OCI-LY3 (cell line): ENCODE data around the gene ALG1L2.
"Not testable (repeated sequence)": the region's sequence is repeated elsewhere in the genome, so short reads cannot be mapped to it uniquely, and the experiment has no call there.

Experiments used
- H2AFZ ChIP-seq: fragments of 200-600, 300-600 bp; shearing (Covaris generic); 2 replicates; pipeline ENCODE4 v1.6.0; 2014; ENCODE audit warnings: antibody characterized with exemption, low read depth, low read length
- H3K27ac ChIP-seq: fragments of 200-600, 300-600 bp; sonication (generic); 2 replicates; pipeline ENCODE4 v1.5.1; 2014; ENCODE audit warnings: mild to moderate bottlenecking, low read length, moderate library complexity, mixed read lengths
- H3K27me3 ChIP-seq: fragments of 200-600, 300-600 bp; sonication (generic); 2 replicates; pipeline ENCODE4 v1.6.1; 2014; ENCODE audit warnings: low read depth, low read length, mixed read lengths
- H3K36me3 ChIP-seq: fragments of 200-600, 300-600 bp; sonication (generic); replicated peaks from 2 replicates; pipeline ENCODE3; 2014; ENCODE audit warnings: low read depth, low read length, mixed read lengths
- H3K4me1 ChIP-seq: fragments of 300-600, 200-600 bp; sonication (generic); 2 replicates; pipeline ENCODE4 v1.6.1; 2014; ENCODE audit warnings: low read length, mixed read lengths
- H3K4me2 ChIP-seq: fragments of 200-600, 300-600 bp; sonication (generic); 2 replicates; pipeline ENCODE4 v1.6.1; 2014; ENCODE audit warnings: low read length, mixed read lengths
- H3K4me3 ChIP-seq: fragments of 300-600, 200-600 bp; sonication (generic); 2 replicates; pipeline ENCODE4 v1.5.1; 2014; ENCODE audit warnings: antibody characterized with exemption, mild to moderate bottlenecking, low read length, moderate library complexity
- H3K79me2 ChIP-seq: fragments of 300-600, 200-600 bp; shearing (Covaris generic); 2 replicates; pipeline ENCODE4 v1.6.1; 2014; ENCODE audit warnings: mild to moderate bottlenecking, low read length, mixed read lengths
- H3K9ac ChIP-seq: fragments of 300-600, 200-600 bp; shearing (Covaris generic); 2 replicates; pipeline ENCODE4 v1.6.0; 2014; ENCODE audit warnings: mild to moderate bottlenecking, low read length, moderate library complexity
- H3K9me3 ChIP-seq: fragments of 200-600, 300-600 bp; shearing (Covaris generic); 2 replicates; pipeline ENCODE4 v1.6.1; 2014; ENCODE audit warnings: low read length, mixed read lengths; ENCODE audit not compliant: insufficient read depth
- H4K20me1 ChIP-seq: fragments of 200-600, 300-600 bp; sonication (generic); 2 replicates; pipeline ENCODE4 v1.6.1; 2016; ENCODE audit warnings: low read length, mixed read lengths; ENCODE audit not compliant: insufficient read depth
- CTCF ChIP-seq: fragments of 200-600, 300-600 bp; sonication (generic); IDR thresholded peaks from 2 replicates; pipeline ENCODE4 v1.5.1; 2014; ENCODE audit warnings: antibody characterized with exemption, low read length, low read depth
- EZH2phosphoT487 ChIP-seq: fragments of 200-600 bp; shearing (Covaris generic); IDR thresholded peaks from 2 replicates; pipeline ENCODE4 v1.6.1; 2018; ENCODE audit warnings: antibody characterized with exemption, mixed run types, low read depth

ALG1L2 gene

DNA sequence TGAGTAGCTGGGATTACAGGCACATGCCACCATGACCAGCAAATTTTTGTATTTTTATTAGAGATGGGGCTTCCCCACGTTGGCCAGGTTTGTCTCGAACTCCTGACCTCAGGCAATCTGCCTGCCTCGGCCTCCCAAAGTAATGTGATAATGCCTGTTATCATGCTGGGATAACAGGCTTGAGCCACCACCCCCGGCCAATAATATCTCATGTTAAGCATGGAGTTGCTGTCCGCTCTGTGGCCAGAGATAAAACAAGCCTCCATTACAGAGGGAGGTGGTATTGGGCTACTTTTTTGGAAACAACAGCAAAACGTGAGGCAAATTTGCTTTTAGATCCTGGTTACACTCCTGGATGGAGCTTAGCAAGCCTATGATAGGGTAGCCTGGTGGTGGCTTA lies 32.9 kb upstream of the ALG1L2 start:
- no peak overlapping the region for H3K4me2 ChIP-seq
- no peak for TF ChIP-seq EZH2phosphoT487
- no peak for TF ChIP-seq CTCF
- no peak overlapping the region for H3K4me3 ChIP-seq
- no peak overlapping the region for H3K27ac ChIP-seq
- no peaks in the 10 kb centered on the region for H3K27me3 ChIP-seq
- no peaks in the 10 kb centered on the region for H3K36me3 ChIP-seq
- no peaks in the 10 kb centered on the region for H3K79me2 ChIP-seq
- no peak overlapping the region for H3K9ac ChIP-seq
- H4K20me1 ChIP-seq: no peaks in the 10 kb centered on the region
- no peaks in the 10 kb centered on the region for H3K4me1 ChIP-seq
- no peaks in the 10 kb centered on the region for H3K9me3 ChIP-seq
- no peak overlapping the region for H2AFZ ChIP-seq

- not testable (repeated sequence) for H4K20me1 ChIP-seq, H3K4me3 ChIP-seq, H3K27ac ChIP-seq, H3K4me2 ChIP-seq, H3K9ac ChIP-seq, H3K4me1 ChIP-seq, H3K36me3 ChIP-seq, H3K27me3 ChIP-seq, H3K9me3 ChIP-seq, H3K79me2 ChIP-seq, H2AFZ ChIP-seq
Observed at GRCh38 chr3:130052366-130052765, 29.3 kb upstream of the ALG1L2 start.

DNA sequence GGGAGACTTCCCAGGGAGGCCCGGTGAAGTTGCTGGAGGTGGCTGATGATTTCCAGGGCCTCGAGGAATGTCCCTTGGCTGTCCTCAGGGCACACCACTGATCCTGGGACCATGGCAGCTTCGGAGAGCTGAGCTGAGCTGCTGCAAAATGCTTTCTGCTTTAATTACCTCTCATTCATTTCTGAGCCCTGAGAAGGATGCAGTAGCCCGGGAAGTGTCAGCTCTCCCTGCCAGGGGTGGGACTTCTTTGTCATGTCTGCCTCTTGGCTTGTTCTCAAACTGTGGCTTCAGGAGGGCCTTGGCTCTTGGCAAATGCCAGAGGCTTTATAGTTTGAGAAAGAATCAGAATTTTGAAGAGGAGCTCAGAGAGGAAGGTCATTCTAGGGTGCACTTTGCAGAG lies 28.7 kb upstream of the ALG1L2 start:
- not testable (repeated sequence) for H2AFZ ChIP-seq, H3K36me3 ChIP-seq, H3K4me1 ChIP-seq, H3K79me2 ChIP-seq, H3K9me3 ChIP-seq, H3K4me3 ChIP-seq, H3K4me2 ChIP-seq, H3K27me3 ChIP-seq, H3K9ac ChIP-seq, H4K20me1 ChIP-seq, H3K27ac ChIP-seq

- H3K9ac ChIP-seq, H3K4me3 ChIP-seq: not testable (repeated sequence)
Observed at GRCh38 chr3:130057536-130058266, 23.9 kb upstream of the ALG1L2 start.

DNA sequence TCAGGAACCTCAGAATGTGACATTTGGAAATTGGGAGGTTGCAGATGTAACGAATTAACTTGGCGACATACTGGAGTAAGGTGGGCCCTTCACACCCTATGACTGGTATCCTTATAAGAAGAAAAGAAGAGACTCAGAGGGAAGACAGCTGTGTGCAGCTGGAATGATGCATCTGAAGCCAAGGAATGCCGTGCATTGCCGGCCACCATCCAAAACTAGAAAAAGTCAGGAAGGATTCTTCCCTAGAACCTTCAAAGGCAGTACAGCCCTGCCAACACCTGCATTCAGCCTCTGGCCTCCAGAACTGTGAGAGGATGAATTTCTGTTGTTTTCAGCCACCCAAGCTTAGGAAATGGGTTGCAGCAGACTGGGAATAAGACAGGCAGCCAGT lies 23.4 kb upstream of the ALG1L2 start:
- not testable (repeated sequence) for H3K4me3 ChIP-seq, H4K20me1 ChIP-seq, H3K27me3 ChIP-seq, H3K4me1 ChIP-seq, H3K27ac ChIP-seq, H3K4me2 ChIP-seq, H3K36me3 ChIP-seq, H3K79me2 ChIP-seq, H3K9ac ChIP-seq, H3K9me3 ChIP-seq, H2AFZ ChIP-seq

More at GRCh38 chr3:130057536-130058266, 23.9 kb upstream of the ALG1L2 start:
- not testable (repeated sequence) for H2AFZ ChIP-seq, H3K79me2 ChIP-seq, H3K4me2 ChIP-seq, H3K36me3 ChIP-seq, H3K27ac ChIP-seq, H4K20me1 ChIP-seq, H3K9me3 ChIP-seq, H3K27me3 ChIP-seq, H3K4me1 ChIP-seq

- H3K4me3 ChIP-seq, H2AFZ ChIP-seq, H3K27ac ChIP-seq, H3K4me1 ChIP-seq, H3K9me3 ChIP-seq, H3K9ac ChIP-seq, H3K79me2 ChIP-seq, H3K4me2 ChIP-seq, H4K20me1 ChIP-seq, H3K36me3 ChIP-seq, H3K27me3 ChIP-seq: not testable (repeated sequence)
Observed at GRCh38 chr3:130058716-130059115, 22.9 kb upstream of the ALG1L2 start.

- H3K36me3 ChIP-seq, H3K27ac ChIP-seq, H4K20me1 ChIP-seq, H3K4me2 ChIP-seq, H2AFZ ChIP-seq, H3K4me1 ChIP-seq, H3K27me3 ChIP-seq, H3K9ac ChIP-seq, H3K4me3 ChIP-seq, H3K9me3 ChIP-seq, H3K79me2 ChIP-seq: not testable (repeated sequence)
Observed at GRCh38 chr3:130059162-130059561, 22.5 kb upstream of the ALG1L2 start.
